PC-3 (cell line): ENCODE measurements around the gene TSHZ3. TPM values are rescaled to one million over a fixed set of nuclear protein-coding genes. Genes with fewer than 3 reads are reported as not detected.

ENCODE experiments used
- ATAC-seq: fragments of 200-7000 bp; cut with Tn5 transposase; 2 replicates; pipeline ENCODE4 v1.9.1; 2020; ENCODE audit warnings: mild to moderate bottlenecking, moderate library complexity
- BruUV-seq: library from RNA; stranded (reverse); fragments of 400-500 nt; replicated peaks from 2 replicates; lab custom pipeline; 2021; lab: Mats Ljungman, UMichigan
- CTCF ChIA-PET: fragments of 300-600 bp; sonication (Branson Sonifier 250); formaldehyde crosslinking; loops from one replicate; lab custom pipeline; 2022; ENCODE audit warnings: antibody characterized with exemption; lab: Charles Lee
- POLR2A ChIA-PET: fragments of 300-600 bp; sonication (Branson Sonifier 250); formaldehyde crosslinking; loops from one replicate; lab custom pipeline; 2022; ENCODE audit warnings: antibody characterized with exemption; ENCODE audit not compliant: unreplicated experiment; lab: Charles Lee
- DNase-seq: peaks from one replicate; pipeline ENCODE4 v3.0.0-alpha.2; 2015
- H2AFZ ChIP-seq: fragments of 300-600 bp; sonication (generic); 2 replicates; pipeline ENCODE4 v1.6.0; 2016; ENCODE audit warnings: antibody characterized with exemption, low read length
- H3F3A ChIP-seq: fragments of 300-600 bp; sonication (generic); one replicate; pipeline ENCODE4 v1.6.0; 2017; ENCODE audit warnings: antibody characterized with exemption, low read length, control low read depth, mild to moderate bottlenecking; ENCODE audit not compliant: unreplicated experiment
- H3K27ac ChIP-seq: fragments of 300-600 bp; sonication (generic); 2 replicates; pipeline ENCODE4 v1.5.1; 2016; ENCODE audit warnings: mild to moderate bottlenecking, low read length
- H3K27me3 ChIP-seq: fragments of 300-600 bp; sonication (generic); 2 replicates; pipeline ENCODE4 v1.6.1; 2016; ENCODE audit warnings: low read length, mixed read lengths
- H3K36me3 ChIP-seq: fragments of 300-600 bp; sonication (generic); 2 replicates; pipeline ENCODE4 v1.6.1; 2016; ENCODE audit warnings: low read depth, mixed run types, low read length, mixed read lengths
- H3K4me1 ChIP-seq: fragments of 300-600 bp; sonication (generic); 2 replicates; pipeline ENCODE4 v1.5.1; 2016; ENCODE audit warnings: low read length; ENCODE audit not compliant: insufficient read depth
- H3K4me2 ChIP-seq: fragments of 300-600 bp; sonication (generic); 2 replicates; pipeline ENCODE4 v1.6.0; 2016; ENCODE audit warnings: low read length
- H3K4me3 ChIP-seq: fragments of 300-600 bp; sonication (generic); 2 replicates; pipeline ENCODE4 v1.5.1; 2016; ENCODE audit warnings: mild to moderate bottlenecking, low read length, mixed read lengths
- H3K79me2 ChIP-seq: fragments of 300-600 bp; sonication (generic); 2 replicates; pipeline ENCODE4 v1.6.1; 2017; ENCODE audit warnings: low read length, mixed read lengths
- H3K9ac ChIP-seq: fragments of 300-600 bp; sonication (generic); 2 replicates; pipeline ENCODE4 v1.6.0; 2016; ENCODE audit warnings: mild to moderate bottlenecking, low read length
- H3K9me2 ChIP-seq: fragments of 300-600 bp; sonication (generic); replicated peaks from 2 replicates; pipeline ENCODE4 v1.6.1; 2016; ENCODE audit warnings: mixed run types, low read length, mixed read lengths
- H3K9me3 ChIP-seq: fragments of 300-600 bp; sonication (generic); 2 replicates; pipeline ENCODE4 v1.6.1; 2016; ENCODE audit warnings: low read length, mixed read lengths
- H4K20me1 ChIP-seq: fragments of 300-600 bp; sonication (generic); 2 replicates; pipeline ENCODE4 v1.6.1; 2016; ENCODE audit warnings: low read length, mixed read lengths
- EZH2 ChIP-seq: fragments of 300-600 bp; sonication (generic); IDR thresholded peaks from one replicate; pipeline ENCODE4 v1.6.1; 2017; ENCODE audit warnings: antibody characterized with exemption, mild to moderate bottlenecking, low read length; ENCODE audit not compliant: unreplicated experiment
- EZH2phosphoT487 ChIP-seq: fragments of 300-600 bp; sonication (generic); IDR thresholded peaks from 2 replicates; pipeline ENCODE4 v1.6.1; 2018; ENCODE audit warnings: mild to moderate bottlenecking, antibody characterized with exemption, low read length, borderline replicate concordance
- intact Hi-C: fragments of 100-400 bp; cut with micrococcal nuclease; formaldehyde crosslinking; loops from 2 replicates; pipeline ENCODE4 v1.9.0; 2023
- total RNA-seq: library from RNA; depleted of rRNA; stranded (reverse); fragments of >200 nt; gene quantifications from 2 replicates; pipeline ENCODE4 v1.2.3, GENCODE V29; 2014
- TF ChIP-seq, protein P1 (sequence below): fragments of 300-600 bp; sonication (generic); conservative IDR thresholded peaks from 2 replicates; pipeline ENCODE4 v1.5.1; 2017; ENCODE audit warnings: antibody characterized with exemption, low read depth, mild to moderate bottlenecking, low read length

Gene TSHZ3
- total RNA-seq, 1 experiment from 2014 or later: 0.18 TPM

DNA sequence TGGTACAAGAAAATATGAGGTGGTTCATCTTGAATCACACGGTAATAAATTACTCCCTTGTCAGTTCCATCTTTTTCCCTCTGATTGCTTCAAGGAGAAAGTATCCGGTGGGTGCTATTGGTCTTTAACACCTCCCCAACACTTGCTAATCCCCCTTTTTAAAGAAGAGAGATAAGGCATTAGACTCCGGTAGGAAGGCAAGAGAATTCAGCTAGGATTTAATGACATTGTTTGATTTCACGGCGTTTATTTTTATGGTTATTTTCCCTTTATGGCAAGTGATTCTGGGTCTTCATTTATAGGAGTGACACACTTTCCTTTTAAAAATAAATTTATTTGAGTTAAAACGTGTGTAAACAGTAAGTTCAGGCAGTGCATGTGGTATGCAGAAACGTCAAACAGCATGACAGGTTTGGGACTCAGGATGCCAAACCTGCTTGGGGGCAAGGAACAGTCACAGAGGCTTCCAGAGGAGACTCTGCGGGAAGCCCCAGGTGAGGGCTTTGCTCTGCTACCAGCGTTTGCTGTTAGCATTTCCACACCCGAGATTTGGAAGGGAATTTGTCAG, 36.5 kb downstream of the TSHZ3 start:
- H3K4me2 ChIP-seq: no peak overlapping the region
- no peaks in the 10 kb centered on the region for H3K9me2 ChIP-seq
- intact Hi-C loops: no loop called here
- no peaks in the 10 kb centered on the region for H3K79me2 ChIP-seq
- CTCF ChIA-PET: no interaction called here
- TF ChIP-seq, protein P1, sequence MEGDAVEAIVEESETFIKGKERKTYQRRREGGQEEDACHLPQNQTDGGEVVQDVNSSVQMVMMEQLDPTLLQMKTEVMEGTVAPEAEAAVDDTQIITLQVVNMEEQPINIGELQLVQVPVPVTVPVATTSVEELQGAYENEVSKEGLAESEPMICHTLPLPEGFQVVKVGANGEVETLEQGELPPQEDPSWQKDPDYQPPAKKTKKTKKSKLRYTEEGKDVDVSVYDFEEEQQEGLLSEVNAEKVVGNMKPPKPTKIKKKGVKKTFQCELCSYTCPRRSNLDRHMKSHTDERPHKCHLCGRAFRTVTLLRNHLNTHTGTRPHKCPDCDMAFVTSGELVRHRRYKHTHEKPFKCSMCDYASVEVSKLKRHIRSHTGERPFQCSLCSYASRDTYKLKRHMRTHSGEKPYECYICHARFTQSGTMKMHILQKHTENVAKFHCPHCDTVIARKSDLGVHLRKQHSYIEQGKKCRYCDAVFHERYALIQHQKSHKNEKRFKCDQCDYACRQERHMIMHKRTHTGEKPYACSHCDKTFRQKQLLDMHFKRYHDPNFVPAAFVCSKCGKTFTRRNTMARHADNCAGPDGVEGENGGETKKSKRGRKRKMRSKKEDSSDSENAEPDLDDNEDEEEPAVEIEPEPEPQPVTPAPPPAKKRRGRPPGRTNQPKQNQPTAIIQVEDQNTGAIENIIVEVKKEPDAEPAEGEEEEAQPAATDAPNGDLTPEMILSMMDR: no peak
- TF ChIP-seq EZH2: no peak
- no peak for TF ChIP-seq EZH2phosphoT487
- no peak overlapping the region for H2AFZ ChIP-seq
- no peaks in the 10 kb centered on the region for H3K4me1 ChIP-seq
- POLR2A ChIA-PET: no interaction called here
- H3F3A ChIP-seq: no peaks in the 10 kb centered on the region
- DNase-seq (no peak), ATAC-seq (no peak)
- H3K4me3 ChIP-seq: no peak overlapping the region
- no peaks in the 10 kb centered on the region for H3K36me3 ChIP-seq
- H4K20me1 ChIP-seq: no peaks in the 10 kb centered on the region
- no peak overlapping the region for H3K9ac ChIP-seq
- H3K27me3 ChIP-seq: no peaks in the 10 kb centered on the region
- no peaks in the 10 kb centered on the region for H3K9me3 ChIP-seq
- BruUV-seq: no TSS peak
- no peak overlapping the region for H3K27ac ChIP-seq

DNA sequence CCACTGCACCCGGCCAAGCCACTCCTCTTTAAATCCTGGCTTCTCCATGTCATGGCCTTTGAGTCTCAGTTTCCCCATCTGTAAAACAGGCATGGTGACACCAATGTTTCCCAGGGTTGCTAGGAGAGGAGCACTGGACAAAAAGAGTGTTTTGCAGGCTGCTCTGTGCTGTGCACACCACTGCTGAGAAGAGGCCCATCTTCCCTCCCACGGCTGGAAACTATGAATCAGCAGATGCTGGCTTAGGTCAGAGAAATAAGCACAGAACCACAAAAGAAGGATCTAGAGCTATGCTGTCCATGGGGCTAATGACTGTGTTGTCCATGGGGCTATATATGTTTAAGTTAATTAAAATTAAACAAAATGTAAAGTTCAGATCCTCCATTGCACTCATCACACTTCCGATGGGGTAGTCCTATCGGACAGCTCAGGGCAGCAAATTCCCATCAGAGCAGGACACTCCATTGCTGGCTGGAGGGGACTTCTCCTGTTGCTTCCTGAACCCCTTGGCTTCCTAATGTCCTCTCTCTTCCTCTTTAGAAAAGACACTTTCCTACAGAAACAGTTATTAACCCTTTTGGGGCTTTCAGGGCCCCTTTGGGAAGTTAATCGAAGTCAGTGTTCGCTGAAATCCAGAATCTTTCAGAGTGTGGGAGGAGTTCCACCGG, 37.1 kb downstream of the TSHZ3 start:
- ATAC-seq (no peak), DNase-seq (peak; percentile 10)
- H3K9me3 ChIP-seq: no peaks in the 10 kb centered on the region
- no peak overlapping the region for H3K4me3 ChIP-seq
- ChIA-PET CTCF (no interaction called here), POLR2A (no interaction called here)
- H3K36me3 ChIP-seq: no peaks in the 10 kb centered on the region
- no peaks in the 10 kb centered on the region for H3K4me1 ChIP-seq
- H3K27ac ChIP-seq: no peak overlapping the region
- H4K20me1 ChIP-seq: no peaks in the 10 kb centered on the region
- H3K79me2 ChIP-seq: no peaks in the 10 kb centered on the region
- no peaks in the 10 kb centered on the region for H3F3A ChIP-seq
- intact Hi-C loops: no loop called here
- H3K9me2 ChIP-seq: no peaks in the 10 kb centered on the region
- BruUV-seq: no TSS peak
- no peaks in the 10 kb centered on the region for H3K27me3 ChIP-seq
- H3K4me2 ChIP-seq: no peak overlapping the region
- no peak overlapping the region for H3K9ac ChIP-seq
- TF ChIP-seq, protein P1: no peak
- TF ChIP-seq EZH2 (no peak), EZH2phosphoT487 (no peak)
- no peak overlapping the region for H2AFZ ChIP-seq
